HG03135 (cell line): ENCODE data around the gene MCM5.
"Not testable (repeated sequence)": the region's sequence is repeated elsewhere in the genome, so short reads cannot be mapped to it uniquely, and the experiment has no call there.

Experiments
- ATAC-seq: cut with Tn5 transposase; IDR thresholded peaks from one replicate; pipeline ENCODE4 v1.9.1; 2021; ENCODE audit warnings: mild to moderate bottlenecking, moderate library complexity; ENCODE audit not compliant: unreplicated experiment

MCM5 gene

DNA sequence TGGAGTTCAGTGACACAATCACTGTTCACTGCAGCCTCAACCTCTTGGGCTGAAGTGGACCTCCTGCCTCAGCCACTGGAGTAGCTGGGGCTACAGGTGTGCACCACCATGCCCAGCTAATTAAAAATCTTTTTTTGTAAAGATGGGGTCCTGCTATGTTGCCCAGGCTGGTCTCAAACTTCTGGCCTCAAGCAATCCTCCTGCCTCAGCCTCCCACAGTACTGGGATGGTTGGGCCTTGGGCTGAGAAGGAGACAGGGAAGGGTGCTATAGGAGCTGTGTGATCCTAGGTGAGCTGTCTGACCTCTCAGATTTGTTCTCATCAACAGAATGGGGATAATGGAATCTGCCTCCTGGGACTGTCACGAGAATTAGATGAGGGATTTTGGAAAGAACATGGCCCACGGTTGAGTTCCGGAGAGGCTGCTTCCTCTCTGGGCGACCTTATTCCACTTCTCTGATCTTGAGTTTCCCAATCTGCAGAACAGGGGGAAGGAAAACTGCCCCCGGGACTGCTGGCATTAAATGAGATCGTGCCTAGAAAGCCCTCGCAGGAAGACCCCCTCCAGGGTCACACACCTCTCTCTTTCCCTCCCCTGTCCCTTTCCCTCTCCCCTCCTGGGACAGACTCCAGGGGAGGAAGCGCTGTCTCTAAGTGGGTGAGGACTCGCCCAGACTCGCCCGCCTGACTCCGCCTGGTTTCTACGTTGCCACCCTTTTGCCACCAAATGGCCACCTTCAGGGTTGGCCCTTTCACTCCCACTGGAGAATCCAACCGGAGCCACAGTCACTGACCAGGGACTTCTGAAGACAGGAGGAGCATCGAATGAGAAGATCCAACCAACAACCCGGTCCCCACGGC, 50.1 kb downstream of the MCM5 start:
- ATAC-seq = no peak

DNA sequence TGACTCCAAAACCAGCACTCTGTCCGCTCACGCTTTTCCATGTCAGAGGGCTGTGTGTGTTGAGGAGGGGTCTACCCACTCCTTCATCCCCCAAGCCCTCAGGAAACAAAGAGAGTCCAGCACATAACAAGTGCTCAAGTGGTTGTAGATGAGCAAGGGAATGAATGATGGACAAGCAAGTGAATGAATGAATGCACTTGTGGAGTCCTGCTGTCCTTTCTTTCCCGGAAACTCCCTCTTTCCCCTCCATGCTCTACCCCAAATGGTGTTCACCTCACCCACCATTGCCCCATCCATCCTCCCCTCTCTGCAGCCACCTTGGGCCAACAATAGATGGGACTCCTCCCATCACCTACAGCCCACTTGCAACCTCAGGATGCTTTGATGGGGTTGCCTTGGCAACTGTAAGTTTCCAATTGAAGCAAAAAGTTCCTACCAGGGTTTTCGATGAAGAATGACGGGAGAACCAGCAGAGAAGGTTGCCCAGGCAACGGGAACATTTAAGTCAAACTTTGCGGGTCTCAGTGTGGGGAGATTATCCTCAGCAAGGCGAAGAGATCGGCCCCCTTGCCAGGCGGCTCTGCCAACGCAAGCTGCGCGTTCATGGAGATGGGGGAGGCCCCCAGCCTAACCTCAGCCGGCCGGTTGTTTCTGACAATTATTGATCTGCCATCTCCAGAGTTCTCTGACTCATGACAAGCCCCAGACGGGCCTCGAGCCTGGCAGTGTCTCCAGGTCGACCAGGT, 51.1 kb downstream of the MCM5 start:
- no peak for ATAC-seq

DNA sequence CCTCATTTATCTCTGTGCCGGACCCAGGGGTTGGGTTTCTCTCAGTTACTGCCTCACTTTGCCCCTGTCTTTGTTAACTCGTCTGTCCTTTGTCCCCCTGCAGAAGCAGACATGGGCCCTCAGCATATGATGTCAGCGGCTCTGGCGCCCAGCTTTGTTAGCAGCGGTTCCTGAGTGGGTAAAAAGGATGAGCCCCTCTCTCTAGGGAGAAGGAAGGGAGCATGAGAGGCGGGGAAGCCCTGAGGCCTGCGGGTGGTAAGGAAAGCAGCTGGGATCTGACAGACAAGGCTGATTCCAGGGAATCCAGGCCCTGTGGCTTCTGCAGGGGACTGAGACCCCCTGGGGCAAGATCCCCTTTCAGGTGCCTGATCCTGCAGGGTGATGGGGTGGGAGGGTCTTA, 51.7 kb downstream of the MCM5 start:
- ATAC-seq = no peak

DNA sequence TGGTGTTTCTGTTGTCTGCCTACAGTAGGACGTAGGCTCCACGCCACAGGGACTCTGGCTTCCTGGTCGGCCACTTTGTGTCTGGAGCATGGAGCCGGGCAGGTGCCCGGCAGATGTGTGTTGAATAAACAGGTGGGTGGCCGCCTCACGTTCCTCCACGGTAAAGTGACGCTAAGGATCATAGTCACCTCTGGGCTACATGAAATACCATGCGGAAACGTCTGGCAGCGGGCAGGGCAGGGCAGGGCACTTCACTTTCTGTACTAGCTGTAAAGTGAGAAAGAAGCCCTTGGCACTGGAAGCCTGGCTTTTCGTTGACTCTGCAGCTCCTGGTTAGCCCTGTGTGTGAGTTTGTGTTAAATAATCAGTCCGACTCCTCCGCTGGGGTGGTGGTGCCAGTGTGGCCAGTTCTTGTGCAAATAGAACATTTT, 52.4 kb downstream of the MCM5 start:
- ATAC-seq = no peak

DNA sequence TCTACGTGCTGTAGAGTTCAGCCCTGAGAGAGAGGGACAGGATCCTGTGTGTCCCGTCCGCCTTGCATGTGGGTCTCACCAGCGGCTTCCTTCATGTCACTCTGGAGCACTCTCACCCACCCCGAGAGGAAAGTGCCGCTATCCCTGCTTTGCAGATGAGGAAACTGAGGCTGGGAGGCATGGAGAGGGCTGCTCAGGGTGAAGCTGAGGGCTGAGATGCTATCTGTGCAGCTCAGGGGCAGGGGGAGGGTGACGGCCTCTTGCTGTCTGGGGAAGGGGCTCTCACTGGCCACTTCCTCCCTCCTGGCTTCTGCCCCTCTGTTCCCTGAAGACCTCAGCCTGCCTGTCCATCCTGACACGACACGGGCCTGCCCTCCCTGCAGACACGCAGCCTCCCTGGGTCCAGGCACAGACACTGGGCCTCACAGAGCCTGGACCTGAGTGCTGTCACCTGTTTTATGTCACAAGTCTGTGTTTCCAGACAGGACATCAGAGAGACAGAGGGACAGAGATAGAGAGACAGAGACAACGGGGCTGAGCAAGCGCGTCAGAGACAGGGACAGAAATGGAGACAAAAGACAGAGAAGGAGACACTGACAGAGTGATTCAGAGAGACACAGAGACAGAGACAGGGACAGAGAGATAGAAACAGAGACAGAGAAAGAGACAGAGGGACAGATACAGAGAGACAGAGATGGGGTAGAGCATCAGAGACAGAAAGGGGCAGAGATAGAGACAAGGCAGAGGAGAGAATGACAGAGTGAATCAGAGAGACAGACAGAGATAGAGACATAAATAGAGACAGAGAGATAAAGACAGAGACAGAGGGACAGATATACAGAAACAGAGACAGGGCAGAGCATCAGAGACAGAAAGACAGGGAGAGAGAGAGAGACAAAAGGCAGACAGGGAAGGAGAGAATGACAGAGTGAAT, 53.1 kb downstream of the MCM5 start:
- no peak for ATAC-seq

DNA sequence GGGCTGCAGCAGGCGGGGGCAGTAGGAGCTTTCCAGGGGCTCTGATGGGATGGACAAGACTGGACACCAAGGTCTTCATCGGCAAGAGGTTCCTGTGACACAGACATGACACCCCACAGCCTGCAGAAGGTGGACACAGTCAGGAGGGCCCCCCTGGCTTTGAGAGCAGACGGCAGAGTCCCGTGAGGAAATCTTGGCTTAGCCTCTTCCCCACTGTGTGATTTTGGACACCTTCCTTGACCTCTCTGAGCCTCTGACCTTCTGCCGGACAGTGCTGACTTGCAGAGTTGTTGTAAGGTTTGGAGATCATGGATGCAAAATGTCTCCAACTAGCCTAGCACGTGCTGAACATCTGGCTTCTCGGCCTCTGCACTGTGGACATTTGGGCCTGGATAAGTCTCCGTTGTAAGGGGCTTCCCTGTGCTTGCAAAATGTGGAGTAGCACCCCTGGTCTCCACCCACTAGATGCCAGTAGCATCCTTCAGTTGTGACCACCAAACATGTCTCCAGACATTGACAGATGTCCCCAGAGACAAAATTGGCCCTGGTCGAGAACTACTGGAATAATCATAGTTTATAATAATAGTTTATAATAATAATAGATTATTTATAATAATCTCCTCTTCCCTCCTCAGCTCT, 54.6 kb downstream of the MCM5 start:
- no peak for ATAC-seq

DNA sequence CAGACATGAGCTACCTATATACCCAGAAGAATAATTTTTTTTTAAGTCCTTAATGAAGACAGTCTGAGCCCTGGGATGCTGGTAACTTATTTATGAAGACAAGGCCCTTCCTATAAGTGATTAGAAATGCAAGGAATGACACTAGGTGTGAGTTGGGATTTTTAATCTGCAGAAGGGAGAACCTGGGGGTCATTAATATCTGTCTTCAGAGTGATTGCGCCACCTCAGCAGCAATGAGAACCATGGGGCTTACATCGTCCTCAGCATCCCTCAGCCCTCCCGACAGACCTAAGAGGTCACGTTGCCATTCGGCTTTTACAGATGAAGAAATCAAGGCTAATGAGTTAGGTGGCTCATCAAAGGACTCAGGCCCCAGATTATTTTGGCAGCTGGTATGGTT, 55.6 kb downstream of the MCM5 start:
- no peak for ATAC-seq

DNA sequence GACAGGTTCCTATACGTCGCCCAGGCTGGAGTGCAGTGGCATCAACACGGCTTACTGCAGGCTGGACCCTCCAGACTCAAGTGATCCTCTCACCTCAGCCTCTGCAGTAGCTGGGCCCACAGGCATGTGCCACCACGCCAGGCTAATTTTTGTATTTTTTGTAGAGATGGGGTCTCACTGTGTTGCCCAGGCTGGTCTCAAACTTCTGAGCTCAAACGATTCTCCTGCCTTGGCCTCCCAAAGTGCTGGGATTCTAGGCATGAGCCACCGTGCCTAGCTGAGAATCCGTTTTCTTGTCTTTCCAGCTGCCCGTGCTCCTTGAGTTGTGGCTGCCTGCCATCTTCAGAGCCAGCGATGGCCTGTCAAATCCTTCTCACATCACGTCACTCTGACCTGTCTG, 56.8 kb downstream of the MCM5 start:
- ATAC-seq = no peak

DNA sequence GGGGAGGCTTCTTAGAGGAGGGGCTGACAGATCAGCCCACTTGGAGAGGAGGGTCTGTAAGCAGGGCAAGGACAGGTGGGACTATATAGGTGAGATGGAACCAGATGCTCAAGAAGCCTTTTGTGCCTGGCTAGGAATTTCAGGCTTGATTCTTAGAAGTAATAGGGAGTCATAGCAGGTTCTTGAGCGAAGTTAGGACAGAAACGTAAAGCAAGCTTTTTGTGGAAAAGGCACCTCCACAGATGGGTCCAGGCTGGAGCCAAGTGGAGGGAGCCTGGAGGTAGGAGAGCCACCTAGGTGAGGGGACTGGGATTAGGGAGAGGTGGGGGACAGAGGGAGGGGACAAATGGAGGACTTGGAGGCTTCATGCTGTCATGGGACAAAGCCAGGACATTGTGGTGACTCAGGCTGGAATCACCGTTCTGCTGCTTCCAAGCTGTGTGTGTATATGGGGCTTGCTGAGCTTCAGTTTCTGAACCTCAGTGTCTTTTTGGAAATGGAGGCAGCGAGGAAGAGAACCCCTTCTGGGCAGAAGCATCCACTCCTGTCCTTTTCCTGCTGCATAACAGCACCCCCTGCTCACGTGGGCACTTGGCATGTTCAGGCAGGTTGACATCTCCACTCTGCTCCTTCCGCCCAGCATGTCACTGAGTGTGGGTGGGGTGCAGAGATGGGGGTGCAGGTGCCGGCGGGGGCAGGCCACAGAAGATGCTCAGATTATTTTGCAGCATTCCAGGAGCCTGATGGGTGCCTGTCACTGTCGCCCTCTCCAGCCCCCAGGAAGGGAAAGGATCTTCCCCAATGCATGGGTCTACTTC, 58.0 kb downstream of the MCM5 start:
- ATAC-seq = no peak

DNA sequence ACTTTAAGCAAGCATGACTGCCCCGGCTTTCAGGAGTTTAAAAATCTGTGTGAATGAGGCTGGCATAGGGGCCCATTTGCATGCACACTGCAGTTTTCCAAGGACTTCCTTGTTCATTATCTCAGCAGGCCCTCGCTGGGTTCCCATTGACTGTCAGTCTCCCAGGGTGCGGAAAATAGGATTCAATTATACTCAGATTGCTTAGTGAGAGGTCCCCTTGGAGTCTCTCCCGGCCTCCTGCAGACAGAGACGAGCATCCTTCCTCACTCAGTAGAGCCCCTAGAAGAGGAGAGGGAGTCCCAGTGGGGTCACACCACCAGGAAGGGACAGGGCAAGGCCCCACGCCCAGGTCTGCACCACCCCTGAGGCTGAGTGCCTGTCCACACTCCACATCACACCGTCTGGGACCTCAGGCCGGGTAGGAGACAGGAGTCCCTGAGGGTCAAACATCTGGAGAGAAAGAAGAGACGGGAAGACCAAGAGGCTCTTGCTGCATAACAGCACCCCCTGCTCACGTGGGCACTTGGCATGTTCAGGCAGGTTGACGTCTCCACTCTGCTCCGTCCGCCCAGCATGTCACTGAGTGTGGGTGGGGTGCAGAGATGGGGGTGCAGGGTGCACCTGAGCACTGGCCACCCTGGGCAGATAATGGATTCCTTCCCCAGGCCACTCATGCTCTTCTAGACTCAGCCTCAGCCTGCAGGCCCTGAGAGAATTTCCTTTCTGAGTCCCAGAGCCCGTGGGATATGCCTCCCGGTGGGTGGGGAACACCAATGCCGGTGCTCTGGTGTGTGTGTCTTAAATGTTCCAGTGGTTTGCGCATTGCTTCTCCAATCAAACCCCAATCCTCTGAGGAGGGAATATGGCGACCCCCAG, 58.8 kb downstream of the MCM5 start:
- no peak for ATAC-seq

DNA sequence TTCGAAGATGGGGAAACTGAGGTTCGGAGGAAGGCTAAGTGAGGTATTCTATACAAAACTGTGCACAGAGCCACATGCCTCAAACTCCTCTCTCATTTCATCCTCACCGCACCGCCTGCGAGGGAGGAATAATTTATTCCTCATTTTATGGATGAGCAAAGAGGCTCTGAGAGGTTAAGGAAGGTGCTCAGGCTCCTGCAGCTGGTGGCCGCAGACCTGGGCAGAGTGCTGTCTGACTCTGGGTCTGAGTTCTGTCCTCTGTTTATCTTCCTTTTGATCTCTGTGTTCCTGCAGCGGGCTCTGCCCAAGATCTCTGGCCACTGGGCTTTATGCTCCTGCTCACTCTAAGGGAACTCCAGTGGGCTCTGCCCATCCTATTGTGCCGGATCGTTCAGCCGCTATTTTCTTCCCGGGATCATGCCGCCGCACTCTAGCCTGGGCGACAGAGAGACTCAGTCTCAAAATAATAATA, 59.5 kb downstream of the MCM5 start:
- no peak for ATAC-seq

DNA sequence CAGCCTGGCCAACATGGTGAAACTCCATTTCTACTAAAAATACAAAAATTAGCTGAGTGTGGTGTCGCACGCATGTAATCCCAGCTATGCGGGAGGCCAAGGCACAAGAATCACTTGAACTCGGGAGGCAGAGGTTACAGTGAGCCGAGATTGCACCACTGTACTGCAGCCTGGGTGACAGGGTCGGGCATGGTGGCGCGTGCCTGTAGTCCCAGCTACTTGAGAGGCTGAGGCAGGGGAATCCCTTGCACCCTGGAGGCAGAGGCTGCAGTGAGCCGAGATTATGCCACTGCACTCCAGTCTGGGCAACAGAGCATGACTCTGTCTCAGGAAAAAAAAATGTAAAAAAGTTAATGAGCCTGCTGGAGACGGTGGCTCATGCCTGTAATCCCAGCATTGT, 60.0 kb downstream of the MCM5 start:
- ATAC-seq = not testable (repeated sequence)

DNA sequence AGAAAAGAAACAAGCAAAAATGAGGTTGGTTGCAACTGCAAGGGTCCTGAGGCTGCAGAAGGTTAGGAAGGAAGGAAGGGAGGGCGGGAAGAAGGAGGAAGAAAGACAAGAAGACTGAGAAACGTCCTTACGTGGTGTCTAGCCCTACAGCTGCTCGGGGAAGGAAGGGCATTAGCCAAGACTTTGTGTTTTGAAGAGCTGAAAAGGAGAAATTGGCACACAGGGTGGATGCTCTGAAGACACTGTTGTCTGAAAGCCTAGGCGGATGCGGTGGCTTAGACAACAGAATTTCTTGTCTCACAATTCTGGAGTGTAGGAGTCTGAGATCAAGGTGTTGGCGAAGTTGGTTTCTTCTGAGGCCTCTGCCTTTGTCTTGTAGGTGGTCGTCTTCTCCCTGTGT, 60.7 kb downstream of the MCM5 start:
- no peak for ATAC-seq

DNA sequence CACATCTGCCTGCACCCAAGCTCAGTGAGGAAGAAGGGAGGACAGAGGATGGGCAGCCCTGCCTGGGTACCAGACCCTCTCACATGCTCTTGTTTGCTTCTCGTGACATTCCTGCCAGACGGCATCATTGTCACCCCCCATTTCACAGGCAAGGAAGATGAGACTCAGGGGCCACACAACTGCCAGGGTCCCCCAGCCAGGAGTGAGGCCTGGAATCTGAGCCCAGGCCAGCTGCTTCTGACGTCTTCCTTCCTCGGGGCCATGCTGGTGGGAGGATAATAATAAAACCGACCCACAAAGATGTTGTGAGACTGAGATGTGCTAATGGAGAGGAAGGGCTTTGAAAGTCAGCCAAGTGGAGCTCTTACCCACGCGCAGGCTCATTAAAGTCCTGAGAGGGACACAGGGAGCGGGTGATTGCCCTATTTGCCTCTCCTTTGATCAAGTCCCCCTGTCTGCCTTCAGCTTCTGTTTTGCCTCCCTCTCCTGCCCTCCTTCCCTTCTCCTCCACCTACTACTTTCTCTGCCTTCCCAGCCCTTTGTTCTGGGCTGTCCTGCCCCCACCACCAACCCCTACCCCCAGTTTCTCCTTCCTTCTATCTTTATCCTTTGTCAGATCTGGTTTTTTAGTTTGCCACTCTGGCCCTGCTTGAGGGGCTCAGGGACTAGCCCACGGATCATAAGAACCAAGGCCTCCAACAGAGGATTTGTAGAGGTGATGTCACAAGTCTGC, 62.7 kb downstream of the MCM5 start:
- no peak for ATAC-seq

DNA sequence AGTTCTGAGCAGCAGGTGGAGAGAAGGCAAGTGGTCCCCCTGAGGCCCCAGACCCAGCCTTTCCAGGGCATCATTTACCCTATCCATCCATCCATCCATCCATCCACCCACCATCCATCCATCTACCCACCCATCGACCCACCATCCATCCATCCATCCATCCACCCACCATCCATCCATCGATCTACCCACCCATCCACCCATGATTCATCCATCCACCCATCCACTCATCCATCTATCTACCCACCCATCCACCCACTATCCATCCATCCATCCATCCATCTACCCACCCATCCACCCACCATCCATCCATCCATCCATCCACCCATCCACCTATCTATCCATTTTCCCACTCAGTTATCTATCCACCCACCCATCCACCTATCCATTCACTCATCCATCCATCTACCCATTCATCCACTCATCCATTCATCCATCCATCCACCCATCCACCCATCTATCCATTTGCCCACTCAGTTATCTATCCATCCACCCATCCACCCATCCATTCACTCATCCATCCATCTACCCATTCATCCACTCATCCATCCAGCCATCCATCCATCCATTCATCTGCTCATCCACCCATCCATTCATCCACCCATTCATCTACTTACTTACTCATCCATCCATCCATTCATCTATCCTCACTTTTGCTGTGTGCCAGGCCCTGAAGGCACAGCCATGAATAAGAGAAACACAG, 63.4 kb downstream of the MCM5 start:
- ATAC-seq = no peak

DNA sequence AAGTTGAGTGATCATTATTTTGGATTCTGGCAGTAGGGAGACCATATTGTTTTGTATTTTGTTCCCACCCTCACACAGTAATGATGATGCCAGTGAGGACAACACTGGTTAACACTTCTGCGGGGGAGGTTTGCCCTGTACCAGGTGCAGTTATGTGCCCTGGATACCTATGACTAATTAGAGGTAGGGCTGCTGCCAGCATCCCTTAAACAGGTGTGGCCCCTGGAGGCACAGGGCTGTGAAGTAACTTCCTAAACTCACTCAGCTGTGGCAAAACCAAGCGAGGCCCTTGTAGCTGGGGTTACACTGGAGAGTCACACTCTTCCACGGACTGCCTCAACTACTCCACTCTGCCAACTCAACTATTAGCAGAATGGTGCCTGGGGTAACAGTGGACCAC, 64.5 kb downstream of the MCM5 start:
- ATAC-seq = no peak

DNA sequence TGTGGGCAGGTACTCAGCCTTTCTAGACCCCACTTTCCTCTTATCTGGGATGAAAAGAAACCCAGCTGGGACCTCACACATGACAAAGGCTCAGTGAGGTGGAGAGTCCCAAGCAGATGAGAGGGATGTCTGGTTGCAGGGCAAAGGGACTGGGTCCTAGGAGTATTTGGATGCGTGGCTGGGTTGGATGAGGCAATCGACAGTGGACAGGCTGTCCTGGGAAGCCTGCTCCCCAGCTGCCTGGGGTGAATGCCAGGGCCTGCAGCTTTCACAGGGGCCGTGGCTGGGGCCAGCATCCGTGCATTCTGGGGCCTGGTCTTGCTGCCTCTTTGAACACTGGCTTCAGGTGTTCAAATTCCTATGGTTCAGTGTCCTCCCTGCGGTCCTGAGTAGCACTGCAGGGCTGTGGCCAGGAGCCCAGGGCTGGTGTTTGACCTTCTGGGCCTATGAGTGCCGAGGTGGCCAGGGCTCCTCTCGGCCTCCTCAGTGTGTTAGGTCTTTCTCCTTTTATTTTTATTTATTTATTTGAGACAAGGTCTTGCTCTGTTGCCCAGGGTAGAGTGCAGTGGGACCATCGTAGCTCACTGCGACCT, 65.3 kb downstream of the MCM5 start:
- no peak for ATAC-seq
